Astrocyte (in vitro differentiated cells and primary cell): ENCODE measurements around the gene ZFP1.

Source experiments
- EZH2 ChIP-seq: IDR thresholded peaks from 2 replicates; pipeline ENCODE4 v1.6.1; 2012; ENCODE audit warnings: mild to moderate bottlenecking, low read length, inconsistent platforms; ENCODE audit not compliant: insufficient read depth
- TF ChIP-seq, protein P1 (sequence below): IDR thresholded peaks from 2 replicates; pipeline ENCODE4 v1.5.1; 2011; ENCODE audit warnings: low read depth, mild to moderate bottlenecking, inconsistent platforms, low read length, moderate library complexity; ENCODE audit not compliant: insufficient read depth

- no peak for TF ChIP-seq EZH2
- TF ChIP-seq, protein P1, sequence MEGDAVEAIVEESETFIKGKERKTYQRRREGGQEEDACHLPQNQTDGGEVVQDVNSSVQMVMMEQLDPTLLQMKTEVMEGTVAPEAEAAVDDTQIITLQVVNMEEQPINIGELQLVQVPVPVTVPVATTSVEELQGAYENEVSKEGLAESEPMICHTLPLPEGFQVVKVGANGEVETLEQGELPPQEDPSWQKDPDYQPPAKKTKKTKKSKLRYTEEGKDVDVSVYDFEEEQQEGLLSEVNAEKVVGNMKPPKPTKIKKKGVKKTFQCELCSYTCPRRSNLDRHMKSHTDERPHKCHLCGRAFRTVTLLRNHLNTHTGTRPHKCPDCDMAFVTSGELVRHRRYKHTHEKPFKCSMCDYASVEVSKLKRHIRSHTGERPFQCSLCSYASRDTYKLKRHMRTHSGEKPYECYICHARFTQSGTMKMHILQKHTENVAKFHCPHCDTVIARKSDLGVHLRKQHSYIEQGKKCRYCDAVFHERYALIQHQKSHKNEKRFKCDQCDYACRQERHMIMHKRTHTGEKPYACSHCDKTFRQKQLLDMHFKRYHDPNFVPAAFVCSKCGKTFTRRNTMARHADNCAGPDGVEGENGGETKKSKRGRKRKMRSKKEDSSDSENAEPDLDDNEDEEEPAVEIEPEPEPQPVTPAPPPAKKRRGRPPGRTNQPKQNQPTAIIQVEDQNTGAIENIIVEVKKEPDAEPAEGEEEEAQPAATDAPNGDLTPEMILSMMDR, result no peak
These were observed 38.5 kb upstream of the ZFP1 start for GRCh38 chr16:75109732-75110243.
